Gastrocnemius medialis (tissue), 4 donors: Measurements from ENCODE around the gene TIMM17B.

Experiments
- CTCF ChIP-seq, 5 experiments: fragments of 450-650 bp in 3 of 5; fragments of 200-600 bp in 2 of 5; sonication (generic) in 2 of 5; IDR thresholded peaks in 4 of 5; conservative IDR thresholded peaks in 1 of 5; 1 replicate in 4 of 5; 2 replicates in 1 of 5; pipeline ENCODE4 v1.5.1; 2016 to 2019; ENCODE audit warnings: antibody characterized with exemption in 5 of 5, mild to moderate bottlenecking in 3 of 5, moderate library complexity in 3 of 5
- POLR2A ChIP-seq, 2 donors: fragments of 450-650 bp; IDR thresholded peaks; one replicate each; pipeline ENCODE4 v1.6.1; 2017; ENCODE audit warnings: antibody characterized with exemption in 2 of 2, mild to moderate bottlenecking in 2 of 2, moderate library complexity in 2 of 2

- TF ChIP-seq CTCF (IDR thresholded peaks at IDR 0.05 in 4 of 5, conservative IDR thresholded peaks at IDR 0.05 in 1 of 5) = no peak
- TF ChIP-seq POLR2A (IDR thresholded peaks at IDR 0.05) = no peak
Observed at GRCh38 chrX:48890934-48891401, 6.6 kb downstream of the TIMM17B start.
